SK-N-SH (cell line): Measurements from ENCODE around the gene NR1D2.

ENCODE experiments used
- CTCF ChIP-seq: fragments of 200-600 bp; sonication (generic); IDR thresholded peaks from 2 replicates; pipeline ENCODE4 v1.6.1; 2017; ENCODE audit warnings: antibody characterized with exemption, mild to moderate bottlenecking, moderate library complexity
- EP300 ChIP-seq, 2 experiments: IDR thresholded peaks; 2 replicates each; pipeline versions ENCODE4 v1.4.0 to v1.6.1; 2012; ENCODE audit warnings: borderline replicate concordance in 1 of 2, low read depth in 1 of 2, low read length in 1 of 2
- FOXJ3 ChIP-seq: sonication (generic); formaldehyde crosslinking; IDR thresholded peaks from 2 replicates; pipeline ENCODE4 v1.5.1; 2020; ENCODE audit warnings: mild to moderate bottlenecking, missing genetic modification reagents
- MXI1 ChIP-seq: IDR thresholded peaks from 2 replicates; pipeline ENCODE4 v1.6.1; 2012; ENCODE audit warnings: mild to moderate bottlenecking, low read depth, low read length, improper control_type of control experiment
- NRF1 ChIP-seq: IDR thresholded peaks from 2 replicates; pipeline ENCODE4 v1.6.1; 2012; ENCODE audit warnings: low read depth, mild to moderate bottlenecking, low read length
- POLR2AphosphoS5 ChIP-seq: IDR thresholded peaks from 2 replicates; pipeline ENCODE4 v1.6.1; 2012; ENCODE audit warnings: low read depth, low read length
- RCOR1 ChIP-seq: fragments of 150-350 bp; IDR thresholded peaks from 2 replicates; pipeline ENCODE4 v1.6.1; 2017; ENCODE audit warnings: antibody characterized with exemption, low read length
- SMC3 ChIP-seq: IDR thresholded peaks from 2 replicates; pipeline ENCODE4 v1.6.1; 2012; ENCODE audit warnings: low read depth, low read length, improper control_type of control experiment
- YY1 ChIP-seq: IDR thresholded peaks from 2 replicates; pipeline ENCODE4 v1.4.0; 2012; ENCODE audit warnings: low read depth, mild to moderate bottlenecking

GRCh38 chr3:23900744-23901143 is 44.3 kb upstream of the NR1D2 start:
- no peak for TF ChIP-seq FOXJ3 (CRISPR knock-in tag)
- no peak for TF ChIP-seq CTCF
- no peak for TF ChIP-seq POLR2AphosphoS5
- TF ChIP-seq RCOR1, result no peak
- no peak for TF ChIP-seq EP300 (IDR thresholded peaks at IDR 0.05; ENCODE audit: borderline replicate concordance in 1 of 2, low read depth in 1 of 2, low read length in 1 of 2)
- TF ChIP-seq NRF1, result no peak
- no peak for TF ChIP-seq SMC3
- no peak for TF ChIP-seq YY1
- no peak for TF ChIP-seq MXI1
